Peyer's patch (tissue), 4 donors: ENCODE results near the gene ACTR1A. TPM values are rescaled to one million over a fixed set of nuclear protein-coding genes. Genes with fewer than 3 reads are reported as not detected.

Source experiments
- DNase-seq, 3 donors: peaks; one replicate each; pipeline ENCODE4 v3.0.0-alpha.2; 2017 to 2019
- H3K27ac ChIP-seq, 4 donors: fragments of 200-600 bp; sonication (generic); one replicate each; pipeline ENCODE4 v1.5.1; 2016 to 2019
- H3K27me3 ChIP-seq, 2 donors: fragments of 200-600 bp; sonication (generic); one replicate each; pipeline ENCODE4 v1.5.1; 2019
- H3K36me3 ChIP-seq, 3 donors: fragments of 200-600 bp; sonication (generic); one replicate each; pipeline ENCODE4 v1.5.1; 2016 to 2019
- H3K4me1 ChIP-seq, 4 donors: fragments of 200-600 bp; sonication (generic); one replicate each; pipeline ENCODE4 v1.5.1; 2016 to 2019
- H3K4me3 ChIP-seq, 4 donors: fragments of 200-600 bp; sonication (generic); 1 replicate in 3 of 4; 2 replicates in 1 of 4; pipeline ENCODE4 v1.5.1; 2016 to 2019; ENCODE audit warnings: mild to moderate bottlenecking in 1 of 4
- H3K9me3 ChIP-seq, 4 donors: fragments of 200-600 bp; sonication (generic); one replicate each; pipeline ENCODE4 v1.5.1; 2016 to 2019; ENCODE audit warnings: mild to moderate bottlenecking in 1 of 4
- CTCF ChIP-seq, 6 experiments: fragments of 450-650 bp in 4 of 6; fragments of 200-600 bp in 2 of 6; sonication (generic) in 1 of 6; IDR thresholded peaks; one replicate each; pipeline ENCODE4 v1.5.1; 2017 to 2019; ENCODE audit warnings: antibody characterized with exemption in 6 of 6, mild to moderate bottlenecking in 3 of 6, moderate library complexity in 1 of 6
- POLR2A ChIP-seq, 2 donors: fragments of 450-650 bp; IDR thresholded peaks; one replicate each; pipeline ENCODE4 v1.5.1; 2017; ENCODE audit warnings: antibody characterized with exemption in 2 of 2, mild to moderate bottlenecking in 2 of 2, moderate library complexity in 2 of 2
- total RNA-seq, 4 donors: library from RNA; depleted of rRNA; stranded (reverse); fragments of >200 nt; gene quantifications; one replicate each; pipeline ENCODE4 v1.1.0, GENCODE V29; 2016

Gene ACTR1A
- total RNA-seq, 4 donors from 2014 or later = 41.3 to 79.7 (median 71.3) TPM

GRCh38 chr10:102451105-102451969 is 51.2 kb downstream of the ACTR1A start, which contains the start of gene C10orf95:
TSS of gene C10orf95 (minus strand) at chr10:102451543. CDS start at chr10:102451093, 450 bp downstream.
- H3K9me3 ChIP-seq = no peaks in the 10 kb centered on the region
- peaks cover 0 to 6% (median 0%) of the 10 kb centered on the region in 4 donors for H3K4me1 ChIP-seq
- DNase-seq = peak in 2 of 3 donors; percentile 64 to 67
- no peaks in the 10 kb centered on the region for H3K36me3 ChIP-seq
- peak within 1 kb of the TSS; percentile 83 to 87 (median 85) for H3K27ac ChIP-seq
- peak within 1 kb of the TSS; percentile 71 to 95 (median 82) for H3K4me3 ChIP-seq
- H3K27me3 ChIP-seq = no peaks in the 10 kb centered on the region
- TF ChIP-seq CTCF (IDR thresholded peaks at IDR 0.05) = no peak

GRCh38 chr10:102450374-102451104 is 52.0 kb downstream of the ACTR1A start:
- Histone ChIP-seq H3K27me3 (no peaks in the 10 kb centered on the region), H3K27ac (peak overlapping the region; percentile 83 to 87 (median 85)), H3K4me1 (peaks cover 0 to 6% (median 0%) of the 10 kb centered on the region in 4 donors), H3K4me3 (peak overlapping the region; percentile 71 to 95 (median 82)), H3K9me3 (no peaks in the 10 kb centered on the region), H3K36me3 (no peaks in the 10 kb centered on the region)
- peak; percentile 88 to 96 (median 91) for DNase-seq
- TF ChIP-seq POLR2A (IDR thresholded peaks at IDR 0.05) (peak; percentile 61 to 64), CTCF (IDR thresholded peaks at IDR 0.05) (peak in 2 of 6 experiments; percentile 12 to 18)

- no peak for TF ChIP-seq CTCF (IDR thresholded peaks at IDR 0.05)
- no peak for TF ChIP-seq POLR2A (IDR thresholded peaks at IDR 0.05)
- Histone ChIP-seq H3K4me3 (peak overlapping the region; percentile 71 to 95 (median 82)), H3K27ac (peak overlapping the region; percentile 83 to 87 (median 85)), H3K27me3 (no peaks in the 10 kb centered on the region), H3K9me3 (no peaks in the 10 kb centered on the region), H3K36me3 (no peaks in the 10 kb centered on the region), H3K4me1 (peaks cover 0 to 6% (median 0%) of the 10 kb centered on the region in 4 donors)
- DNase-seq = no peak
Measured at GRCh38 chr10:102450124-102450373, 52.5 kb downstream of the ACTR1A start.

GRCh38 chr10:102449321-102450123 is 53.0 kb downstream of the ACTR1A start:
- Histone ChIP-seq H3K4me1 (peaks cover 0 to 6% (median 0%) of the 10 kb centered on the region in 4 donors), H3K9me3 (no peaks in the 10 kb centered on the region), H3K36me3 (no peaks in the 10 kb centered on the region), H3K27me3 (no peaks in the 10 kb centered on the region), H3K27ac (peak overlapping the region; percentile 83 to 87 (median 85)), H3K4me3 (peak overlapping the region; percentile 71 to 95 (median 82))
- peak; percentile 86 to 96 (median 93) for DNase-seq
- TF ChIP-seq CTCF (IDR thresholded peaks at IDR 0.05) (no peak), POLR2A (IDR thresholded peaks at IDR 0.05) (no peak)

GRCh38 chr10:102444851-102445250 is 57.7 kb downstream of the ACTR1A start:
- Histone ChIP-seq H3K4me3 (no peak overlapping the region), H3K9me3 (no peaks in the 10 kb centered on the region), H3K27me3 (no peaks in the 10 kb centered on the region), H3K4me1 (no peaks in the 10 kb centered on the region), H3K36me3 (no peaks in the 10 kb centered on the region), H3K27ac (no peak overlapping the region)
- TF ChIP-seq CTCF (IDR thresholded peaks at IDR 0.05) = no peak
- no peak for DNase-seq
